K562 (cell line): Measurements from ENCODE around the gene RNF150. TPM values are rescaled to one million over a fixed set of nuclear protein-coding genes. Genes with fewer than 3 reads are reported as not detected.

ENCODE experiments used
- ATAC-seq: fragments of 200-7000 bp; cut with Tn5 transposase; 3 replicates; pipeline ENCODE4 v1.9.1; 2020; ENCODE audit warnings: moderate library complexity
- BruUV-seq: library from RNA; stranded (reverse); fragments of 400-500 nt; replicated peaks from 2 replicates; lab custom pipeline; 2021; lab: Mats Ljungman, UMichigan
- CTCF ChIA-PET: fragments of 300-600 bp; formaldehyde crosslinking; extraction: SDS; loops from one replicate; lab custom pipeline; 2021; ENCODE audit warnings: low intra/inter-chr PET ratio; lab: Yijun Ruan, JAX
- POLR2A ChIA-PET: fragments of 300-600, 350-650 bp; sonication (Branson Sonifier 250); formaldehyde crosslinking; extraction: SDS; loops from one replicate; lab custom pipeline; 2021; ENCODE audit warnings: antibody characterized with exemption, inconsistent platforms; lab: Yijun Ruan, JAX
- DNase-seq, 4 experiments: peaks; one replicate each; pipeline versions ENCODE4 v3.0.0 to v3.0.0-alpha.2; 2011 to 2018; ENCODE audit warnings: low spot score in 3 of 4, mixed read lengths in 3 of 4; ENCODE audit errors: extremely low read depth in 1 of 4
- FAIRE-seq: peaks from 2 replicates; lab custom pipeline; 2011; peaks lifted over from hg19 to GRCh38; lab: Jason Lieb, UNC
- H2AFZ ChIP-seq: 2 replicates; pipeline ENCODE4 v1.6.0; 2011; ENCODE audit warnings: low read depth, low read length, control low read depth, inconsistent platforms
- H3K27ac ChIP-seq: fragments of 200-600 bp; 3 replicates; pipeline ENCODE4 v1.8.0; 2011; ENCODE audit warnings: low read depth, mild to moderate bottlenecking, control low read depth, inconsistent platforms, low read length, moderate library complexity, mixed read lengths; ENCODE audit errors: extremely low read depth
- H3K27me3 ChIP-seq, 2 experiments: fragments of 300-600 bp in 1 of 2; 2 replicates in 1 of 2; 3 replicates in 1 of 2; pipeline versions ENCODE4 v1.6.0 to v1.8.0; 2011; ENCODE audit warnings: inconsistent platforms in 2 of 2, low read length in 2 of 2, mild to moderate bottlenecking in 1 of 2, mixed read lengths in 1 of 2, moderate library complexity in 1 of 2; ENCODE audit not compliant: control insufficient read depth in 2 of 2, insufficient read depth in 2 of 2
- H3K36me3 ChIP-seq: fragments of 300-600 bp; 3 replicates; pipeline ENCODE4 v1.8.0; 2011; ENCODE audit warnings: mild to moderate bottlenecking, low read length, inconsistent platforms; ENCODE audit not compliant: control insufficient read depth, insufficient read depth
- H3K4me1 ChIP-seq, 2 experiments: fragments of 200-600 bp in 1 of 2; replicated peaks in 1 of 2; 2 replicates in 1 of 2; 3 replicates in 1 of 2; pipeline versions ENCODE4 v1.5.1 to v1.8.0; 2011; ENCODE audit warnings: inconsistent platforms in 2 of 2, low read length in 2 of 2, mild to moderate bottlenecking in 1 of 2, mixed read lengths in 1 of 2, moderate library complexity in 1 of 2; ENCODE audit not compliant: control insufficient read depth in 2 of 2, insufficient read depth in 2 of 2
- H3K4me2 ChIP-seq: 2 replicates; pipeline ENCODE4 v1.6.1; 2011; ENCODE audit warnings: low read length, control low read depth, inconsistent platforms, mixed read lengths; ENCODE audit not compliant: insufficient read depth
- H3K4me3 ChIP-seq: fragments of 200-600 bp; sonication (generic), shearing (Covaris generic); 2 replicates; pipeline ENCODE4 v1.5.1; 2016; ENCODE audit warnings: control low read depth, inconsistent platforms
- H3K79me2 ChIP-seq: fragments of 200-600 bp; 3 replicates; pipeline ENCODE4 v1.8.0; 2011; ENCODE audit warnings: low read length, inconsistent platforms; ENCODE audit not compliant: control insufficient read depth, insufficient read depth
- H3K9ac ChIP-seq, 2 experiments: 2 replicates each; pipeline versions ENCODE4 v1.6.0 to v1.6.1; 2011; ENCODE audit warnings: low read depth in 2 of 2, low read length in 2 of 2, control low read depth in 1 of 2, inconsistent platforms in 1 of 2, mild to moderate bottlenecking in 1 of 2, mixed read lengths in 1 of 2; ENCODE audit not compliant: insufficient read depth in 1 of 2
- H3K9me1 ChIP-seq: one replicate; pipeline ENCODE4 v1.6.0; 2011; ENCODE audit warnings: inconsistent platforms, mild to moderate bottlenecking, low read length, moderate library complexity; ENCODE audit not compliant: control insufficient read depth, insufficient read depth
- H3K9me3 ChIP-seq: replicated peaks from 2 replicates; pipeline ENCODE4 v1.5.1; 2011; ENCODE audit warnings: low read depth, low read length, inconsistent platforms; ENCODE audit not compliant: control insufficient read depth, insufficient read depth
- H4K20me1 ChIP-seq: replicated peaks from 2 replicates; pipeline ENCODE4 v1.6.1; 2011; ENCODE audit warnings: low read length, inconsistent platforms, mixed read lengths; ENCODE audit not compliant: control insufficient read depth, insufficient read depth
- ADNP ChIP-seq: fragments of 200-800 bp; sonication (Bioruptor generic); IDR thresholded peaks from 2 replicates; pipeline ENCODE4 v1.6.1; 2016; ENCODE audit warnings: missing genetic modification characterization, missing compliant biosample characterization
- ATF1 ChIP-seq, 2 experiments: fragments of 450-650 bp in 1 of 2; IDR thresholded peaks; 2 replicates each; pipeline ENCODE4 v1.6.1; 2016; ENCODE audit warnings: missing compliant biosample characterization in 1 of 2, missing genetic modification characterization in 1 of 2
- ETS2 ChIP-seq: IDR thresholded peaks from 2 replicates; pipeline ENCODE4 v1.6.1; 2016; ENCODE audit warnings: borderline replicate concordance, missing genetic modification characterization, mild to moderate bottlenecking, moderate library complexity, missing compliant biosample characterization; ENCODE audit not compliant: poor library complexity, severe bottlenecking
- FIP1L1 ChIP-seq: fragments of 200-400 bp; formaldehyde crosslinking; IDR thresholded peaks from 2 replicates; pipeline ENCODE4 v1.6.1; 2018; ENCODE audit warnings: mild to moderate bottlenecking, low read depth, low read length; ENCODE audit not compliant: poor library complexity, severe bottlenecking
- GTF2F1 ChIP-seq: IDR thresholded peaks from 2 replicates; pipeline ENCODE4 v1.6.1; 2011; ENCODE audit warnings: low read depth, low read length, improper control_type of control experiment
- HOXB6 ChIP-seq: fragments of 250-450 bp; sonication (Bioruptor Pico); IDR thresholded peaks from 2 replicates; pipeline ENCODE4 v1.5.1; 2022; ENCODE audit warnings: mild to moderate bottlenecking, borderline replicate concordance
- NR2C2 ChIP-seq, 2 experiments: fragments of 200-800 bp in 1 of 2; sonication (Bioruptor generic) in 1 of 2; sonication (generic) in 1 of 2; formaldehyde crosslinking in 1 of 2; IDR thresholded peaks; 2 replicates each; pipeline versions ENCODE4 v1.6.1 to v1.8.0; 2016 to 2022; ENCODE audit warnings: mild to moderate bottlenecking in 1 of 2, missing compliant biosample characterization in 1 of 2, missing genetic modification characterization in 1 of 2, missing genetic modification reagents in 1 of 2
- PRMT5 ChIP-seq: sonication (generic); formaldehyde crosslinking; IDR thresholded peaks from 2 replicates; pipeline ENCODE4 v1.5.0; 2020; ENCODE audit warnings: missing genetic modification reagents
- SETDB1 ChIP-seq: IDR thresholded peaks from one replicate; pipeline ENCODE4 v1.6.1; 2012; ENCODE audit warnings: low read length, control low read depth, inconsistent platforms
- TFAP4 ChIP-seq: sonication (generic); formaldehyde crosslinking; IDR thresholded peaks from 2 replicates; pipeline ENCODE4 v1.8.0; 2022; ENCODE audit warnings: missing genetic modification reagents, mild to moderate bottlenecking, moderate library complexity, borderline replicate concordance
- U2AF2 ChIP-seq: fragments of 200-400 bp; formaldehyde crosslinking; optimal IDR thresholded peaks from 2 replicates; pipeline ENCODE3; 2017; ENCODE audit warnings: low read depth, mild to moderate bottlenecking, low read length
- USF1 ChIP-seq: sonication (generic); formaldehyde crosslinking; IDR thresholded peaks from 2 replicates; pipeline ENCODE4 v1.9.0; 2022; ENCODE audit warnings: mild to moderate bottlenecking, missing genetic modification reagents
- ZKSCAN8 ChIP-seq: fragments of 200-800 bp; sonication (Bioruptor generic); IDR thresholded peaks from 2 replicates; pipeline ENCODE4 v1.6.1; 2016; ENCODE audit warnings: missing genetic modification characterization, missing compliant biosample characterization
- ZNF12 ChIP-seq: sonication (generic); formaldehyde crosslinking; IDR thresholded peaks from 2 replicates; pipeline ENCODE4 v1.4.0; 2020; ENCODE audit warnings: mild to moderate bottlenecking, missing genetic modification reagents
- ZNF511 ChIP-seq: sonication (generic); formaldehyde crosslinking; IDR thresholded peaks from 2 replicates; pipeline ENCODE4 v1.8.0; 2022; ENCODE audit warnings: mild to moderate bottlenecking, missing genetic modification reagents
- ZNF699 ChIP-seq: fragments of 250-450 bp; sonication (Bioruptor Pico); IDR thresholded peaks from 2 replicates; pipeline ENCODE4 v1.8.0; 2021; ENCODE audit warnings: mild to moderate bottlenecking, moderate library complexity; ENCODE audit not compliant: insufficient replicate concordance
- in situ Hi-C: fragments of 300-500 bp; cut with MboI; formaldehyde crosslinking; loops from 4 replicates; pipeline ENCODE4 v1.15.0; 2018; ENCODE audit warnings: inconsistent platforms, mixed read lengths
- intact Hi-C: fragments of 100-400 bp; cut with micrococcal nuclease; formaldehyde crosslinking; loops from 2 replicates; pipeline ENCODE4 v1.14.2; 2022
- polyA plus RNA-seq, 8 experiments: library from polyadenylated mRNA; depleted of rRNA in 4 of 8; stranded (reverse) in 5 of 8; unstranded in 3 of 8; fragments of >200 nt; fragmentation: Nextera tagmentation in 2 of 8; fragmentation: Illumina TruSeq in 1 of 8; extraction: Ambion mirVana in 2 of 8; extraction: Trizol in 1 of 8; gene quantifications; 2 replicates each; pipeline versions ENCODE4 v1.2.1 to v1.2.3, GENCODE V29; 2011 to 2014; ENCODE audit warnings: inconsistent platforms in 1 of 8, missing spikeins in 1 of 8
- total RNA-seq, 7 experiments: library from RNA; depleted of rRNA in 6 of 7; stranded (reverse); fragments of >200 nt in 6 of 7; fragmentation: Illumina TruSeq in 2 of 7; extraction: Trizol in 2 of 7; gene quantifications; 2 replicates each; pipeline versions ENCODE4 v1.2.1 to v1.2.3, GENCODE V29; 2011 to 2021; ENCODE audit warnings: low replicate concordance in 1 of 7

The RNF150 gene
- total and polyA plus RNA-seq, 9 of the 15 experiments (the other 6 are each of a cell fraction or from before 2014, with no cell fraction given) = 0.09 TPM; not detected in 8

- H3K79me2 ChIP-seq = no peaks in the 10 kb centered on the region
- intact Hi-C loops (no loop called here), in situ Hi-C loops (no loop called here)
- ChIA-PET POLR2A (no interaction called here), CTCF (no interaction called here)
- H3K9ac ChIP-seq = no peak overlapping the region
- no peak overlapping the region for H2AFZ ChIP-seq
- H3K36me3 ChIP-seq = no peaks in the 10 kb centered on the region
- no peaks in the 10 kb centered on the region for H4K20me1 ChIP-seq
- no peak for TF ChIP-seq ZNF699 (CRISPR knock-in tag)
- TF ChIP-seq FIP1L1 = no peak
- no peak for TF ChIP-seq NR2C2 (CRISPR knock-in tag; IDR thresholded peaks at IDR 0.05)
- no peak for TF ChIP-seq NR2C2 (tag; IDR thresholded peaks at IDR 0.05)
- no peak for TF ChIP-seq ATF1 (CRISPR knock-in tag; IDR thresholded peaks at IDR 0.05)
- TF ChIP-seq ATF1 (tag; IDR thresholded peaks at IDR 0.05) = no peak
- no peak for TF ChIP-seq ZNF12 (CRISPR knock-in tag)
- no peak for TF ChIP-seq TFAP4 (CRISPR knock-in tag)
- no peak for TF ChIP-seq GTF2F1
- TF ChIP-seq ADNP (tag) = no peak
- no peak for TF ChIP-seq U2AF2
- no peak for TF ChIP-seq ZKSCAN8 (CRISPR knock-in tag)
- no peak for TF ChIP-seq ETS2
- no peak for TF ChIP-seq PRMT5
- no peak for TF ChIP-seq HOXB6 (CRISPR knock-in tag)
- TF ChIP-seq SETDB1 = no peak
- TF ChIP-seq ZNF511 = no peak
- no peak for TF ChIP-seq USF1 (CRISPR knock-in tag)
- H3K27ac ChIP-seq = no peak overlapping the region
- H3K4me3 ChIP-seq = no peak overlapping the region
- FAIRE-seq = no peak
- H3K4me1 ChIP-seq = no peaks in the 10 kb centered on the region
- no peaks in the 10 kb centered on the region for H3K27me3 ChIP-seq
- H3K4me2 ChIP-seq = no peak overlapping the region
- no peak for DNase-seq
- no TSS peak for BruUV-seq
- no peak for ATAC-seq
- H3K9me3 ChIP-seq = no peaks in the 10 kb centered on the region
- H3K9me1 ChIP-seq = no peaks in the 10 kb centered on the region
These were observed 123.3 kb downstream of the RNF150 start for GRCh38 chr4:141009931-141010330.
